Measurements from ENCODE around the gene HAUS2. TPM values are rescaled to one million over a fixed set of nuclear protein-coding genes. Genes with fewer than 3 reads are reported as not detected.

The HAUS2 gene
- total RNA-seq, 1 donor from 2014 or later = 77.5 TPM

GRCh38 chr15:42582569-42583375 is 34.1 kb downstream of the HAUS2 start:
- DNase-seq (ENCODE audit: low read depth) = no peak
- no peak overlapping the region for H3K4me3 ChIP-seq (ENCODE audit: low read depth, low read length)
- TF ChIP-seq CTCF (conservative IDR thresholded peaks at IDR 0.05; ENCODE audit: low read depth, low read length) = no peak

- H3K4me3 ChIP-seq (ENCODE audit: low read depth, low read length) = no peak overlapping the region
- TF ChIP-seq CTCF (conservative IDR thresholded peaks at IDR 0.05; ENCODE audit: low read depth, low read length) = no peak
- no peak for DNase-seq (ENCODE audit: low read depth)
Observed at GRCh38 chr15:42584031-42584765, 35.6 kb downstream of the HAUS2 start.

GRCh38 chr15:42590619-42591237 is 42.1 kb downstream of the HAUS2 start:
- H3K4me3 ChIP-seq (ENCODE audit: low read depth, low read length) = no peak overlapping the region
- no peak for DNase-seq (ENCODE audit: low read depth)
- TF ChIP-seq CTCF (conservative IDR thresholded peaks at IDR 0.05; ENCODE audit: low read depth, low read length) = no peak

- no peak overlapping the region for H3K4me3 ChIP-seq (ENCODE audit: low read depth, low read length)
- TF ChIP-seq CTCF (conservative IDR thresholded peaks at IDR 0.05; ENCODE audit: low read depth, low read length) = peak; percentile 54
- peak; percentile 36 for DNase-seq (ENCODE audit: low read depth)
Observed at GRCh38 chr15:42591238-42591934, 42.7 kb downstream of the HAUS2 start.

- no peak for TF ChIP-seq CTCF (conservative IDR thresholded peaks at IDR 0.05; ENCODE audit: low read depth, low read length)
- DNase-seq (ENCODE audit: low read depth) = no peak
- no peak overlapping the region for H3K4me3 ChIP-seq (ENCODE audit: low read depth, low read length)
Observed at GRCh38 chr15:42592716-42593115, 44.1 kb downstream of the HAUS2 start.

- DNase-seq (ENCODE audit: low read depth) = no peak
- no peak for TF ChIP-seq CTCF (conservative IDR thresholded peaks at IDR 0.05; ENCODE audit: low read depth, low read length)
Observed at GRCh38 chr15:42593143-42593542, 44.5 kb downstream of the HAUS2 start.

More at GRCh38 chr15:42593143-42593542, 44.5 kb downstream of the HAUS2 start:
- no peak overlapping the region for H3K4me3 ChIP-seq (ENCODE audit: low read depth, low read length)
